Endothelial cell of umbilical vein (primary cell): ENCODE results near the gene TMSB10.

Experiments
- CTCF ChIP-seq, 2 donors: IDR thresholded peaks; 1 replicate in 1 of 2; 2 replicates in 1 of 2; pipeline ENCODE4 v1.5.1; 2011; ENCODE audit warnings: low read length in 2 of 2, mild to moderate bottlenecking in 2 of 2, moderate library complexity in 2 of 2, control low read depth in 1 of 2, inconsistent platforms in 1 of 2, low read depth in 1 of 2; ENCODE audit not compliant: insufficient read depth in 1 of 2; ENCODE audit errors: extremely low read depth in 1 of 2
- POLR2A ChIP-seq: IDR thresholded peaks from 2 replicates; pipeline ENCODE4 v1.6.1; 2012; ENCODE audit warnings: low read depth, mild to moderate bottlenecking, control low read depth, low read length
- TF ChIP-seq, protein P1 (sequence below): IDR thresholded peaks from 2 replicates; pipeline ENCODE4 v1.6.1; 2011; ENCODE audit not compliant: insufficient read depth, insufficient read length

- TF ChIP-seq CTCF (IDR thresholded peaks at IDR 0.05; ENCODE audit: extremely low read depth in 1 of 2, insufficient read depth in 1 of 2, low read depth in 1 of 2, low read length in 2 of 2): no peak
- TF ChIP-seq, protein P1, sequence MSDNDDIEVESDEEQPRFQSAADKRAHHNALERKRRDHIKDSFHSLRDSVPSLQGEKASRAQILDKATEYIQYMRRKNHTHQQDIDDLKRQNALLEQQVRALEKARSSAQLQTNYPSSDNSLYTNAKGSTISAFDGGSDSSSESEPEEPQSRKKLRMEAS: no peak
- no peak for TF ChIP-seq POLR2A
These were observed 16.1 kb upstream of the TMSB10 start for GRCh38 chr2:84889332-84889731.
